Stimulated activated CD8-positive, alpha-beta memory T cell treated with anti-CD3 and anti-CD28 coated beads, Interleukin-7, amount 100 ng/mL, for 24 hours (primary cell): ENCODE results near the gene MLH3.
A peak's percentile ranks its signal among the peaks of the same experiment; 100 is the strongest.
"Not testable (repeated sequence)": the region's sequence is repeated elsewhere in the genome, so short reads cannot be mapped to it uniquely, and the experiment has no call there.

Experiments used
- DNase-seq: peaks from one replicate; pipeline ENCODE4 v3.0.0-alpha.2; 2020; ENCODE audit warnings: low read depth

Gene MLH3

DNA sequence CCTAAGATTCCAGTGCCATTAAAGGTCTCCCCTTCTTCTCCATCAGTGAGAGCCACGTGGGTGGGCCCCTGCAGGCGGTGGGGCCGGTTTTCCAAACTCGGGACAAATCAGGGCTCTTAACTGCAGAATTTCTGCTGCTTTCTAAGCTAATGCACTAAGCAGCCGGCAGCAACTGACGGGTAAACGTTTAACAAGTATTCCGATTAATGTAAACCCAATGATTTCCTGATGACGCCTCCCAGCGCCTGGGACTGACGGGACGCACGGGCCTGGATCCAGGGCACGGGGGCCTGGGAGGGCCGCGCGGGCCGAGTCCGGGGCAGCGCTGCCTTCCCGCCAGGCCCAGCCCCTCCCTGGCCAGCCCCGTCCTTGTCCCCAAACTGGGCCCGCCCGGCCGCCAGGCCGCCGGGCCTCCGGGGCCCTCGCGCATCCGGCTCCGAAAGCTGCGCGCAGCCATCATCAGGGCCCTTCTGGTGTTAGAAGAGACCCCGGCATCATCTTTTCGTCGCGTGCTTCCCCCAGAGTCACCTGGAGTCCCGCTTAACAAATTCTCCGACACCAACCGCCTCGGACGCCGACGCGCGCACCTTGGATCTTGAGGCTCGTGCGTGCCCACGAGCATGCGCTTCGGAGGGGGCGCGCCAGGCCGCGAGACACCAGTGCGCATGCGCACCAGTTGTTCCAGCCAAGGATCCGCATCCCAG, at the start of gene MLH3:
Gene MLH3, minus strand, starts transcription at position 616 of the 704 bp plus-strand sequence. CDS start 1,812 bp downstream, outside the sequence.
- peak; percentile 47 for DNase-seq

DNA sequence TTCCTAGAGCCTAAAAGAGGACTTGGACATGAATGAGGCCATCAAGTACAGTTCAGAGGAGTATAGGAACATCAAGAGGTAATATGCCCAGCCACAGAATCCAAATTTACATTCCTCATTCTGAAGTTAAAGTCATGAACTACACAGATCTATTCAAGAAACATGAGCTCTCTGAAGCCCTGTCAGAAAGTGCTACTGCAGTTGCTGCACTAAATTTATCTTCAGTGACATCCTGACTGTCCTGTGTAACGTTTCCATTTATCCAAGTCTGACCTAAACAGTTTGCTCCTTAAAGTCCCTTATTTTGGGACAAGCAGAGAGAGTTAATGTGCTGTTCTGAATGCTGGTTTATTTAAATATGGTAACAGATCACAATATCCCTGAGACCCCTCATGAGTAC, 47.4 kb upstream of the MLH3 start:
- no peak for DNase-seq

DNA sequence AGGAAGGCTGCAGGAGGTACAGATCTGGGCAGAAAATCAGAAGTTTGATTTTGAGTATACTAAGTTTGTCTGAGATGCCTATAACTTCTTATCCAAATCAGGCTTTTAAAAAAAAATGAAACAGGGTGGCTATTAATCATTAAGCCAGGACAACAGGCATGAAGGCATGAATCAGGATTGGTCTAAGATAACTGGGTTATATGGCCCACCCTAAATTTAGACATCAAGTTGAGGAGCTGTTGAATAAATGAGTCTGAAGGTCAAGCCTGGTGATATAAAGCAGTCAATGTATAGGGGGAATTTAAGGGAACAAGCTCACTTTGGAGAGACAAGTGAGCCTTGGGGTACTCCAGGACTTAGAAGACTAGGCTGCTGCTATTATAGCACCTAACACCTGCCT, 46.9 kb upstream of the MLH3 start:
- no peak for DNase-seq

DNA sequence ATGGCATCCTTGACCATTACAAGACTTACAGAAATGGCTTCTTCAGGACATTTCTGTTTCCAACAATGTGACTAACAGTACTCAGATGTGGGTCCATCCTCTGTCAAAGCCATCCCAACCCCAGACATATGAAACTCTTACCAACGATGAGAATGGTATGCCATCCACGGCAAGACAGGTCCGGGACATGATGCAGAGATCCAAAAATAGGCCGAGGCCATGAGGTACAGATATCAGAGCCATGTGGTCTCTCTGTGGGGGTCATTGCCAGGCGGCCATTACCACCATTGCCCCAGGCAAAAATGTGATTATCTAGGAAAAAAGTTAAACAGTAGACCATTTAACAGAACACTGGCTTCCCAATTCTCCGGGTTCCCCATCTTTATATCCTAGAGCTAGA, 45.7 kb upstream of the MLH3 start:
- DNase-seq = no peak

DNA sequence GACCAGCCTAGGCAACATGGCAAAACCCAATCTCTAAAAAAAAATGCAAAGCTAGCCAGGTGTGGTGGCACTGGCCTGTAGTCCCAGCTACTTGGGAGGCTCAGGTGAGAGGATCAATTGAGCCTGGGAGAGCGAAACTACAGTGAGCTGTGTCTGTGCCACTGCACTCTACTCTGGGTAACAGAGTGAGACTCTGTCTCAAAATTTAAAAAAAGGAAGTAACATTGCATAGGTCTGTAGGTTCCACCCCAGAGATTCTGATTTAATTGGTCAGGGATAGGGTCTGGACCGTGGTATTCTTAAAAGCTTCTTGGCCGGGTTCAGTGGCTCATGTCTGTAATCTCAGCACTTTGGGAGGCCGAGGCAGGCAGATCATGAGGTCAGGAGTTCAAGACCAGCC, 44.4 kb upstream of the MLH3 start:
- DNase-seq = no peak

DNA sequence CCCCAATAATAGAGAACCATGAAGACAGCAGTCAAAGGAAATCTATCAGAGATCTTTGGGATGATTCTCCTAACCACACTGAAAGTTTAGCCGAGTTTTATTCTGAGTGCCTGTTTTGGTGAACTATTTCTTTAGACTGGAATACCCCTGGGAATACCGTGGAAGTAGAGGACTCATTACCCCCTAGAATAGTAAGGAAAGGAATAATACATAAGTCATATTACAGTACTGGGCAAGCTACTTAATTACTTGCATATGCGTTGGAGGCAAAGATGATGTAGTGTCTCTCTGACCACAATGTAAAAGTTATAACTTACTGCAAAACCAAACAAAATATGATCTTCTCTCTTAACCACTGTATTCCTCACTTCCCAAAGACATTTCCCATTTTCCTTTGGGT, 43.6 kb upstream of the MLH3 start:
- no peak for DNase-seq

DNA sequence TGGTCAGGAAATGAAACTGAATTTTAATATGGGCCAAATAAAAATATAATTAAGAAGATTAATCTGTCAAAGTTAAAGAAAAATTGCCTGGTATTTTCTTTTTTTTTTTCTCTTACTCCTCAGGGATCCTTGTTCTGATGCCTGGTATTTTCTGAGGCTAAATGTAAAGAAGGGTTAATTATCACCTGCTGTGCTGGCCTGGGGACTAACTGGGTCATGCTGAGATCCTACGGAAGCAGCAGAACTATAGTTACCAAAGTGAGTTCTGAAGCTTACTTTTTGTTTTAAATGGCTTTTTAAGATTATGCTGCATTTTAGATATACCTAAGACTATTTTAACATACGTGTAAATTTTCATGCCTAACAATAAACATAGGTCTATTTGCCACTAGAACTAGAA, 41.4 kb upstream of the MLH3 start:
- DNase-seq = no peak

DNA sequence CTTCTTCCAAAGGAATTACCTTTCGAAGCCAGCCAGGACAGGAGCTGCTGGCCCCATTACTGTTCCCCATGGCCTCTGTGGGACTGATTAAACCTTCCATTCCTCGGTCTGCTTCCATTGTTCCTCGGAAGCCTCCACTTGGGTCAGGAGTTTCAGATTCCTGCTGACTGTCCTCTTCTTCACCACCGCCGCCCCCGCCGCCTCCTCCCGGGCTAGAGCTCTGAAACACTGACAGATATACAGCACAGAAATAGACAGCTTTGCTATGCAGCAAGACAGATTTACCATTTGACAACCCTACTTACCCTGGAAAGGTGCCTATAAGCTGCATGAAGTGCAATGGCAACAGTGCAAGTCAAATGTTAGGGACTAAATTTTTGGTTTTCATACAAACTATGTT, 40.0 kb upstream of the MLH3 start:
- no peak for DNase-seq

DNA sequence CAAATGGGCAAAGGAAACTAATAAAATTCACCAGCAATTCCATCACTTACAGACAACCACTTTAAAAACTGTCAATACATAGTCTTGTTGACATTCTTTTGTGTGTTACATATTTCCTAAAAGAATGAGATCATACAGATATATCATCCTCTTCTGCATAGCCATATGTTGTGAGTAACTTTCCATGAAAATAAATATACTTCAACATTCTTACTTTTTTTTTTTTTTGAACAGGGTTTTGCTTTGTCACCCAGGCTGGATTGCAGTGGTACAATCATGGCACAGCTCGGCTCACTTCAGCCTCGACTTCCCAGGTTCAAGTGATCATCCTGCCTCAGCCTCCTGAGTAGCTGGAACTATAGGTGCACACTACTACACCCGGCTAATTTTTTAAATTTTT, 39.1 kb upstream of the MLH3 start:
- no peak for DNase-seq

DNA sequence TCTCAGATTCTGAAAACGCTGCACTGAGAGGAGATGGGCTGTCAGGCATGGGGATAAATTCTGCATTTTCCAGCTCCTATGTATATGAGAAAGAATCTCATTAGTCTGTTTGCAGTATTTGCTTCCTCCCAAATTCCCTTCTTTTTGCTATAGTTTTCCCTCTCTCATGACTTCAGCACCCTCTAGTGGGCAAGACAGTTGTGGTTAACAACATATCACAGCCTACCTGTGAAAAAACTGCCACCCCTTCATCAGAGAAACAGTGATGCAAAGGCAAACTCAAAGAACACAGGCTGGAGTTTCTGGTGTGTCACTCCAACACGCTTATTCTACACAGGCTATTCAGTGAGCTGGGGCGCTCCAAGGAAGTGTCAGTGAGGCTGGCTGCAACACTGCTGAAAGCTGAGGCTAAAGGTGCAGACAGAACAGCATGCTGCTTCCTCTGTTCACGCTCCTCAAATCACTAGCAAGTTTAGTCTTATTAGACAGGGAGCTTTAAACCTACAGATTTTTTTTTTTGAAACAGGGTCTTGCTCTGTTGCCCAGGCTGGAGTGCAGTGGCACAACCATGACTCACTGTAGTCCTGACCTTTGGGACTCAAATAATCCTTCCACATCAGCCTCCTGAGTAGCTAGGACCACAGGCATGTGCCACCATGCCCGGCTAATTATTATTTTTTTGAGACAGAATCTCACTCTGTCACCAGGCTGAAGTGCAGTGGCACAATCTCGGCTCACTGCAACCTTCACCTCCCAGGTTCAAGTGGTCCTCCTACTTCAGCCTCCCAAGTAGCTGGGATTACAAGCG, 37.5 kb upstream of the MLH3 start:
- no peak for DNase-seq

DNA sequence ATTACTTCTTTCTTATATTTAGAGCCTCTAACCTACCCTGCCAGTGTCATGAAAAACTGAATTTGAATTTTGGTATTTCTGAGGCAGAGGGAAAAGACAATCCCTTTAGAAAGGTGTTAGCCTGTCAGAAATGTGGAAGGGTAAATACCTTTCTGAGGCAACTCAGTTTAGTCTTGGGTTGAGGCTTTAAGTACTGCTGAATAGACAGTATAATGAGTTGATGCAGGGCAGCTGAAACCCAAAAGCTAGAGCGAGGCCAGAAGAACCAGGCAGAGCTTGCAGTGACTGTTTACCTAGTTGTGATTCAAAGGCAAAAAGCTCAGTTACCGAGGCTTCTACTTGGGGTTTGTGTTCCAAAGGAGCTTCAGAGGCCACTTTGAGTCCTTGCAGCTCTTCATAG, 36.9 kb upstream of the MLH3 start:
- DNase-seq = no peak

DNA sequence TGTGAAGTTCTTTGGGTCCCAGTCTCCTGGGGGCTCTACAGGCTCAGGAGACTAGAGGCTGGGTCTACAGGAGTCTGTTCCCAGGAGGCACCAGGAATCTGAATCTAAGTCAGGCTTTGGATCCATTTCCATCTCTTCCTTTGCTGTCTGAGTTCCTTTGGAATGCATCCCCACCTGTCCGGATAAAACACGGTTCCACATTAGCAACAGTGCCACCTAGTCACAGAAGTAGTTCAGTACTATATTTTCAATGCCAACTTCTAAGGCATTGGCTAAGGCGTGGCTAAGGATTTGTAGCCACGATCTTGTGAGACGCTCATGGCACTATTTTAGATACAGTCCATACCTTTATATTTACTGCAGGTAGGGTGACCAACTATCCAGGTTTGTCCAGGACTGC, 33.2 kb upstream of the MLH3 start:
- DNase-seq = no peak

DNA sequence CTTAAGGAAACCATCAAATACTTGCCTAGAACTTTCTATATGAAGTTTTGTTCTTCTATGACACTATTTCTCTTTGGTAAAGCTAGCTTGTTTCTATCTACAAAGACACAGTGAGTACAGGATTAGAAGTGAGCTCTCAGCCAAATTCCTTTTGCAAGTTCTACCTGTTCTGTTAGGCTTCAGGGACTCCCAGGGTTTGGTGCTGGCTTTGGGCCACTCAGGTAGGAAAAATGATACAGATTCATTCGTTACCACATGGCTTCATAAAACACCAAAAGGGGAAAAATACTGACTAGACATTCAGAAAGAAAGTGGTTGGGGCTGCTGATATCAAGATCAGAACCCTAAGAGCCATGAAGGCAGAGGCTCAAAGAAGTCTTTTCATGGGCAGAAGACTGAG, 32.0 kb upstream of the MLH3 start:
- DNase-seq = no peak

DNA sequence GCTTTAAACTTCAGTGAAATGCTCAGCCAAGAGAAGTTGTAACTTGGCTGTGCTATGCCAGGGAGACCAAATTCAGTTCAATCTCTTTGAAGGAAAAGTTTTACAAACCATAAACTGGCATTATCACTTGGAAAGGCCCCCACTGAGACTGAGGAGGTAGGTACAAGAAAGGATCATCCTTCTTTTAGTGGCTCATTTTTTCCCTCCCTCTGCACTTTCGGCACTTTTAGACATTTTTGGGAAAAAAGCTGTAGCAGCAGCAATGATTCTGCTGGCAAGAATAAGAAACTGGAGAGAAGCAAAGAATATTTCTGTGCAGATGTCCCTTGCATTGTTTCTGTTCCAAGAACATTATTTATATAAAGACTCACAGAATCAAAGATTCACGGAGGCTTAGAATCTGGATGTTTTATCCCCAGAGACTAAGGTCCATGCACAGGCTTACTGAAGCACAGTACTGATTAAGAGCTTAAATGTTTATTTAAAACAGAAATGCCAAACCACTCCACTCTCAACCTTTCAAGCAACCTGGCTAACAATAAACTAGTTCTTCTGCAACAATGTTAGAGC, 30.5 kb upstream of the MLH3 start:
- no peak for DNase-seq

DNA sequence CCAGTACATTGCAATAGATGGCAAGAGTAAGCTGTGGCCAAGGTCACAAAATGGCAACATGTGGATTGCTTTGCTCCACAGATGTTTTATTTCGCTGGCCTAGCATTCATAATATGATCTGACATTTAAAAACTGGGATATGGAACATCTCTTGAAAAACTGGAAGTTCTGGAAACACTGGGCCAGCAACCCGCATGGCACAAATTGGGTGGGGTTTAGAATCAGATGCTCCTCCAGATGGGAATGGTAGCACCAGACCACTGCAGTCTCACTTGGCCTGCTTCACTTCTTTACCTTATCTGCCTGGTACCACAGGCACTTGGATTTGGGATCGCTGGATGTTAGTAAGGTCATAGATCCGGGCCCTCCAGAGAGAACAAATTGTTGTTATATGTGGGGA, 28.3 kb upstream of the MLH3 start:
- DNase-seq = no peak

DNA sequence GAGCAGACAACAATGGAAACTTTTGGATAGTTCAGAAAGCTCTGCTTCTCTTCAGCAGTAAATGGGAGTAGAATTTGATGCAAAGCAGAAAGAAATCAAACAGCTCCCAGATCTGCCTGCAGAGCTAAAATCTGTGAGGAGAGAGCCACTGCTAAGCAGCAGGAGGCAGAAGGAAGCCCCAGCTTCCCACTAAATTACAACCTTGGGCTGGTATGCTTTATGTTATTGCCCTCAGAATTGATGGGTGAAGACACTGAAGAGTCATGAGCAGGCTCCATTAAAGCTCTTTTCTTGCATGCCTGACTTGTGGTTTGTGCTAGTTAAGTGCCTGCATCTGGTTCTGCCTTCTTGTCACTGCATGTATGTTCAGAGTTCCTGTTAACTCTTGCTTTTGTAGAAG, 26.5 kb upstream of the MLH3 start:
- DNase-seq = no peak

DNA sequence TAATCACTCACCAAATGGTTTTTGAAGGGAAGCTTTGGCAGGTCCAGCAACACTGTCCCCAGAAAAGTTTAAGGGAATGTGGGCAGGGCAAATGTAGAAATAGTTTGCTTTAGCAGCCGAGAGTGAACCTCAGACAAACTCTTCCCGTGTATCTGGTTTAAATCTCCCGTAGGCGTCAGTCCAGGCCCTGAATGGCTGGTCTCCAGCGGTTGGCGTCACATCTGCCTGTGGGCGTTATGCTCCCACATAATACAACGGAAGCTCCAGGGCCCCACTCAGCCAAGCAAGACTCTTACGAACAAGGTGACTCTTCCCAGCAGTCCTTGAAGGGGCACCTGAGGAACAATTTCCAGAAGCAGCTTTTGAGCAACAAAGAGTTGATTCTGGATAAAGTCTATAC, 19.1 kb upstream of the MLH3 start:
- no peak for DNase-seq

DNA sequence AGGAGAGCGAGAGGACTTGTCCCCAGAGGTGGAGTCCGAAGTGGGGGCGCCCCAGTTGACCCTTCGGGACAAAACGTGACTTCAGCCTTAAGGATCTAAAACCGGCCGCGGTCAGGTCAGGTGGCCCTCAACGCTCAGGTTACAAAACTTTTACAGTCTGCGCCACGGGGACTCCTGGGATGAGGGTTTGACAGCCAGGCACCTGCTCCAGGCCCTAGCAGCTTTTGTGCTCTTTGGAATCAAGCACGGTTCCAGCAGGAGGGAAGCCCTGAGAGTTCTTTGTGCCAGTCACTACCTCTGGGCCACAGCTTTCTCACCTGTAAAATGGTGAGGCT, 18.5 kb upstream of the MLH3 start:
- no peak for DNase-seq

DNA sequence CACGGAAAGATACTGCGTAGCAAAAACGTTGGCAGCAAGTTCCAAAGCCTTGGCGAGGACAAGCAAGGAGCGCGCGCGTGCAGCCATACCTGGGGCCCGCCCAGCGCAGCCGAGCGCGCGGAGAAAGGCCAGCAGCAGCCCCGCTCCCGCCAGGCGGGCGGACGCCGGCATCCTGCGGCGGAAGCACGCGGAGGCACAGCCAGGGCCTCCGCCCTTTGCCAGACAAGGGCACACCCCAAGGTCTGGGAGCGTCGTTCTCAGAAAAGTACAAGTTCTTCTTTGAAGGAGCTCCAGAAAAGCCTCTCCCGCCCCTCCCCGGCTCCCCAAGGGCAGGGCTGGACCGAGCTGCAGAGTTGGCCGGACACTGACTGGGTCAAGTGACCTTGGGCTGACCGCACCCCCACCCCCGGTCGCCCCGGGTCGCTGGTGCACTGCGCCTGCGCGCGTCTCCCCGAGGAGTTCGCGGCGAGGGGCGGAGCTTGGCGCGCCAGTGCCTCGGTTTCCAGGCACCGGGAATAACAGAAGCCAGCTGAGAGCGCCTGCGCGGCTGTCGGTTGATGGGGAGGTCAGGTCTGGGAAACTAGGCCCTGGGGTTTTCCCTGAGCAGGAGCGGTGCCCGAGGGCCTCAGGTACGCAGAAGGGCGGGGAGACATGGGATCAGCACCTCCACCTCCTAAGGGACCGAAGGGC, 18.0 kb upstream of the MLH3 start, which contains the start of gene ZC2HC1C:
Gene ZC2HC1C, plus strand, starts transcription at position 521 of the 690 bp plus-strand sequence. CDS start 933 bp downstream, outside the sequence.
- peak; percentile 19 for DNase-seq

DNA sequence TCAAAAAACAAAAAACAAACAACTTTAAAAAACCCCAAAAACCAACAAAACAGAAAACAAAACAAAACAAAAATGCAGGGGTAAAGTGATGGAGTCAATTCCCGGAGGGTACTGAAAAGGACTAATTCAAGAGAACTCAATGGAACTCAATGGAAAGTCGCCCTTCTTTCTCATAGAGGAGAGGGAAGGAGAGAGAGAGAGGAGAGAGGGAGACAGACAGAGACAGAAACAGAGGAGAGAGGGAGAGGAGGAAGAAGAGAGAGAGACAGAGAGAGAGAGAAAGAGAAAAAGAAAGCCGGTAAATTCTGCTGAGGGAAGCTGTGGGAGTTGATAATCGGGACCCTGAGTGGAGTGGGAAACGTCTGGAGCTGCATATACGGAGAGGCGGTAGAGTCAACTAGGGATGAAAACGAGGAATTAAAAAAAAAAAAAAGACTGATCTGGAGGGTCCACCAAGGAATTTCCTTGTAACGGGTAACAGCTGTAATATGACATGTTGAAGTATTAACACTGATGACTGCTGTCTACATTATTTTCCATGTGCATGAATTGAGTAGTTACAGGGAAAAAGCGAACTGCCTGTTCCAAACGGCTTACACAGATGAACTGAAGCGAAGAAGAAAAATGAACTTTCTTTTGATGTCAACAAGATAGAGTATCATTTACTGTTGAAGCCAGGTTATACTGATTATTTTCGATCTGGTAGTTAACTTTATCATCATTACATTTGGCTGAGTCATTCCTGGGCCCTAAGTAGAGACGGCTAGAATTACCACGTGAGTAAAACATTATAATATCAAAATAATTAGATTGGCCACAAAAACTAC, 17.2 kb upstream of the MLH3 start:
- no peak for DNase-seq

DNA sequence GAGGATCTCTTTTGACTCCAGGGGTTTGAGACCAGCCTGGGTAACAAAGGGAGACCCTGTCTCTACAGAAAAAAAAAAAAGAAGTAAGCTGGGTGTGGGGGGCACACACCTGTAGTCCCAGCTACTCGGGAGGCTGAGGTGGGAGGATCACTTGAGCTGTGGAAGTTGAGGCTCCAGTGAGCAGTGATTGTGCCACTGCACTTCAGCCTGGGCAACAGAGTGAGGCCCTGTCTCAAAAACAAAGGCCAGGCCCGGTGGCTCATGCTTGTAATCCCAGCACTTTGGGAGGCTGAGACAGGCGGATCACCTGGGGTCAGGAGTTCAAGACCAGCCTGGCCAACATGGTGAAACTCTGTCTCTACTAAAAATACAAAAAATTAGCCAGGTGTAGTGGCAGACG, 16.5 kb upstream of the MLH3 start:
- DNase-seq = not testable (repeated sequence)

DNA sequence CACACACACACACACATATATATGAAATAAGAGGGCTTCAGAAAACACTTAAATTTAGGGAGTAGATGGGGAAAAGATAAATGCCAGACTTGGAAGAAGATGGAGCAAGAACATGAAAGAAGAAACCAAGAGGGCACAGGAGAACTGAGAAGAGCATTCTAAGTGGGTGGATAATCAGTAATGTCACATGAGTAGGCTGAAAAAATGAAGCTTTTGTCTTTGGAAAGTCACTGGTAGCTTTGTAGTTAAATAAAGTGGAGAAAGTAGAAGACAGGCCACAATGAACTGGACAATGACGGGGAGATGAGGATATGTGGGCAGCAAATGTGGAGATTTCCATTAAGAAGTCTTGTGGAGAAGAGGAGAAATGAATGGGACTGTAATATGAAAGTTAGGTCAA, 15.9 kb upstream of the MLH3 start:
- no peak for DNase-seq
